ENCODE data around the gene RTP2. TPM values are rescaled to one million over a fixed set of nuclear protein-coding genes. Genes with fewer than 3 reads are reported as not detected.

Gene RTP2
- total RNA-seq, 1 experiment from 2014 or later, result not detected

DNA sequence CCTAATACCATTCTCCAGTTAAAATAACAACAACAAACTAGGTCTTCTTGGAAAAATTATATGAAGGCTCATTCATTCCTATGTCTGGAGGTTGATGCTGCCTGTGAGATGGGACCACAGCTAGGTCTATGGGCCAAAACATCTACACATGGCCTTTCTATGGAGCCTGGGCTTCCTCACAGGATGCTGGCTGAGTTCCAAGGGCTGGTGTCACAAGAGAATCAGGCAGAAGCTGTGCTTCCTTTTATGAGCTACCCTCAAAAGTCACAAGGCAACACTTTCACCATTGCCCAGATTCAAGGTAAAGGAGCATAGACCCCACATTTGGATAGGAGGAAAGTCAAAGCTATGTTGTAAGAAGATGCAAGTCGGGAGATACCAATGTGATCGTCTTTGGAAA lies 4.6 kb upstream of the RTP2 start:
- intact Hi-C loops (cut with micrococcal nuclease), result no loop called here
- DNase-seq (ENCODE audit: unreplicated experiment), result peak; percentile 23
- CTCF ChIA-PET, result interaction anchor here (0.9 kb wide), 1 partner anchor 388 kb away, joined by 5 read pairs; no protein-coding TSS in a partner anchor
- Mint-ChIP-seq H3K4me1 (ENCODE audit: insufficient read depth, unreplicated experiment) (no peaks in the 10 kb centered on the region), H3K36me3 (ENCODE audit: insufficient read depth, unreplicated experiment) (no peaks in the 10 kb centered on the region), H3K4me3 (ENCODE audit: unreplicated experiment) (no peak overlapping the region), H3K9me3 (ENCODE audit: unreplicated experiment) (no peaks in the 10 kb centered on the region), H3K27me3 (ENCODE audit: insufficient read depth, unreplicated experiment) (no peaks in the 10 kb centered on the region), H3K27ac (ENCODE audit: low read depth, unreplicated experiment) (no peak overlapping the region)
- POLR2A ChIA-PET, result no interaction called here
- no TSS peak for BruUV-seq (replicated peaks)
- TF ChIP-seq, protein P1, sequence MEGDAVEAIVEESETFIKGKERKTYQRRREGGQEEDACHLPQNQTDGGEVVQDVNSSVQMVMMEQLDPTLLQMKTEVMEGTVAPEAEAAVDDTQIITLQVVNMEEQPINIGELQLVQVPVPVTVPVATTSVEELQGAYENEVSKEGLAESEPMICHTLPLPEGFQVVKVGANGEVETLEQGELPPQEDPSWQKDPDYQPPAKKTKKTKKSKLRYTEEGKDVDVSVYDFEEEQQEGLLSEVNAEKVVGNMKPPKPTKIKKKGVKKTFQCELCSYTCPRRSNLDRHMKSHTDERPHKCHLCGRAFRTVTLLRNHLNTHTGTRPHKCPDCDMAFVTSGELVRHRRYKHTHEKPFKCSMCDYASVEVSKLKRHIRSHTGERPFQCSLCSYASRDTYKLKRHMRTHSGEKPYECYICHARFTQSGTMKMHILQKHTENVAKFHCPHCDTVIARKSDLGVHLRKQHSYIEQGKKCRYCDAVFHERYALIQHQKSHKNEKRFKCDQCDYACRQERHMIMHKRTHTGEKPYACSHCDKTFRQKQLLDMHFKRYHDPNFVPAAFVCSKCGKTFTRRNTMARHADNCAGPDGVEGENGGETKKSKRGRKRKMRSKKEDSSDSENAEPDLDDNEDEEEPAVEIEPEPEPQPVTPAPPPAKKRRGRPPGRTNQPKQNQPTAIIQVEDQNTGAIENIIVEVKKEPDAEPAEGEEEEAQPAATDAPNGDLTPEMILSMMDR (IDR thresholded peaks at IDR 0.05; ENCODE audit: unreplicated experiment), result no peak

DNA sequence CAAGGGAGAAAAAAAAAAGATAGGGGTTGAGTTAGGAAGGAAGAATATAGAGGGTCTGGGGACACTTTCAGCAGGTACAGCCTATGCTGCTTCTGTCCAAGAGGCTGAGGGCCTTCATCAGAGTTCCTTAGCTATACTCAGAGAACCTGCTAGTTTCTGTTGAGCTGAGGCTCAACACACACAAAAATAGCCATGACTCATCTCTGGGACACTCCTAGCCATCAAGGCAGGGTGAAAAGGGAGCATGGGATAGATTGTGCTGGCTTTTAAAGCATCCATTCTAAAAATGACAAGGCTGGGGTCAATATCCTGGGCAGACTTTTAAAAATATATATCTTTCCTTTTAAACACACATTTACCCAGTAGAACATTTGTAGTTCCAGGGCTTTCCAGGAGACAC lies 2.8 kb upstream of the RTP2 start:
- H3K9me3 Mint-ChIP-seq (ENCODE audit: unreplicated experiment), result no peaks in the 10 kb centered on the region
- no peak for DNase-seq (ENCODE audit: unreplicated experiment)
- H3K4me3 Mint-ChIP-seq (ENCODE audit: unreplicated experiment), result no peak overlapping the region
- TF ChIP-seq, protein P1 (IDR thresholded peaks at IDR 0.05; ENCODE audit: unreplicated experiment), result no peak
- no peaks in the 10 kb centered on the region for H3K36me3 Mint-ChIP-seq (ENCODE audit: insufficient read depth, unreplicated experiment)
- H3K4me1 Mint-ChIP-seq (ENCODE audit: insufficient read depth, unreplicated experiment), result no peaks in the 10 kb centered on the region
- CTCF ChIA-PET, result interaction anchor here (1.4 to 6.6 kb wide), 4 partner anchors 10 to 387 kb away, joined by 3 to 49 read pairs (median 39); no protein-coding TSS in a partner anchor
- BruUV-seq (replicated peaks), result no TSS peak
- intact Hi-C loops (cut with micrococcal nuclease), result no loop called here
- POLR2A ChIA-PET, result interaction anchor here (0.6 to 0.7 kb wide), 3 partner anchors 15 to 95 kb away, joined by 3 read pairs; no protein-coding TSS in a partner anchor
- no peak overlapping the region for H3K27ac Mint-ChIP-seq (ENCODE audit: low read depth, unreplicated experiment)
- no peaks in the 10 kb centered on the region for H3K27me3 Mint-ChIP-seq (ENCODE audit: insufficient read depth, unreplicated experiment)

DNA sequence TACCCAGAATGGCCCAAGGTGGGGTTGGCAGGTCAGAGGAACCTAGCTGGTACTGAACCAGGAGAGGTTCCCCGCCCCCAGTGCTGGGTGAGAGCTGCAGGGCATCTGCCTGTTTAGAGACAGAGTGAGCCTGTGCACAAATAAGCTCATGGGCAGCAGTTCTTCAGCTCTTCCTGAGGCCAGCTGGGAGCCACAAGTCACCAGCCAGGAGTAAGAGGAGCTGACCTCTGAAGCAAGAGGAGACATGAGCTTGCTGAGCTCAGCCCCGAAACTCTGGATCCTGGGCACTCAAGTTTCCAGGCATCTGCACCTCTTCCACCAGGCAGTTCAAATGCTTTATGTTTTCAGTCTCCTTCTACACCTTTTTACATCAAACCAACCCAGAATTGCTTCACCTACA lies 2.1 kb downstream of the RTP2 start:
- H3K9me3 Mint-ChIP-seq (ENCODE audit: unreplicated experiment), result no peaks in the 10 kb centered on the region
- ChIA-PET POLR2A (interaction anchor here (0.6 to 0.7 kb wide), 2 partner anchors 11 to 22 kb away, joined by 3 to 4 read pairs; no protein-coding TSS in a partner anchor), CTCF (interaction anchor here (1.3 to 6.6 kb wide), 4 partner anchors 15 to 382 kb away, joined by 5 to 49 read pairs (median 39); no protein-coding TSS in a partner anchor)
- DNase-seq (ENCODE audit: unreplicated experiment), result no peak
- intact Hi-C loops (cut with micrococcal nuclease), result no loop called here
- no TSS peak for BruUV-seq (replicated peaks)
- no peaks in the 10 kb centered on the region for H3K36me3 Mint-ChIP-seq (ENCODE audit: insufficient read depth, unreplicated experiment)
- H3K27me3 Mint-ChIP-seq (ENCODE audit: insufficient read depth, unreplicated experiment), result peaks cover 25% of the 10 kb centered on the region
- no peak overlapping the region for H3K4me3 Mint-ChIP-seq (ENCODE audit: unreplicated experiment)
- TF ChIP-seq, protein P1 (IDR thresholded peaks at IDR 0.05; ENCODE audit: unreplicated experiment), result no peak
- H3K27ac Mint-ChIP-seq (ENCODE audit: low read depth, unreplicated experiment), result no peak overlapping the region
- H3K4me1 Mint-ChIP-seq (ENCODE audit: insufficient read depth, unreplicated experiment), result no peaks in the 10 kb centered on the region

GRCh38 chr3:187698499-187699399 lies 3.6 kb downstream of the RTP2 start:
- no peak for DNase-seq (ENCODE audit: unreplicated experiment)
- Mint-ChIP-seq H3K27me3 (ENCODE audit: insufficient read depth, unreplicated experiment) (peaks cover 40% of the 10 kb centered on the region), H3K27ac (ENCODE audit: low read depth, unreplicated experiment) (no peak overlapping the region), H3K4me1 (ENCODE audit: insufficient read depth, unreplicated experiment) (no peaks in the 10 kb centered on the region), H3K4me3 (ENCODE audit: unreplicated experiment) (no peak overlapping the region), H3K36me3 (ENCODE audit: insufficient read depth, unreplicated experiment) (no peaks in the 10 kb centered on the region), H3K9me3 (ENCODE audit: unreplicated experiment) (peaks cover 7% of the 10 kb centered on the region)
- TF ChIP-seq, protein P1 (IDR thresholded peaks at IDR 0.05; ENCODE audit: unreplicated experiment), result no peak
- ChIA-PET POLR2A (no interaction called here), CTCF (interaction anchor here (0.7 kb wide), 1 partner anchor 24 kb away, joined by 4 read pairs; no protein-coding TSS in a partner anchor)
- intact Hi-C loops (cut with micrococcal nuclease), result no loop called here
- no TSS peak for BruUV-seq (replicated peaks)
